Mesodermal cell (in vitro differentiated cells): ENCODE results near the gene HAUS1.

Source experiments
- H3K27ac ChIP-seq: 2 replicates; pipeline ENCODE4 v1.7.0; 2013; ENCODE audit warnings: mild to moderate bottlenecking, low read depth, low read length, moderate library complexity; ENCODE audit not compliant: severe bottlenecking
- H3K36me3 ChIP-seq: 2 replicates; pipeline ENCODE4 v1.7.1; 2013; ENCODE audit warnings: mild to moderate bottlenecking, low read length, moderate library complexity; ENCODE audit not compliant: control insufficient read depth, insufficient read depth
- H3K4me1 ChIP-seq: one replicate; pipeline ENCODE4 v1.7.1; 2013; ENCODE audit warnings: mild to moderate bottlenecking, low read length; ENCODE audit not compliant: insufficient read depth, control insufficient read depth, poor library complexity, severe bottlenecking
- H3K4me3 ChIP-seq: 2 replicates; pipeline ENCODE4 v1.7.0; 2013; ENCODE audit warnings: low read length, control low read depth, mild to moderate bottlenecking; ENCODE audit not compliant: insufficient read depth, poor library complexity, severe bottlenecking; ENCODE audit errors: extremely low read depth
- H3K9me3 ChIP-seq: 2 replicates; pipeline ENCODE4 v1.7.1; 2013; ENCODE audit warnings: mild to moderate bottlenecking, low read length, moderate library complexity; ENCODE audit not compliant: control insufficient read depth
- WGBS, 2 experiments: methylation state at CpG; one replicate each; pipeline ENCODE4 v1.1.5; 2013; ENCODE audit warnings: missing lambda C conversion rate in 2 of 2; ENCODE audit not compliant: insufficient coverage in 2 of 2; 5-methylcytosine and 5-hydroxymethylcytosine counted together

The HAUS1 gene

GRCh38 chr18:46167971-46168370 is 63.8 kb downstream of the HAUS1 start:
- no peaks in the 10 kb centered on the region for H3K36me3 ChIP-seq
- WGBS, 2 experiments = 84% methylated on average over 7 to 9 of the region's 9 CpGs
- no peak overlapping the region for H3K4me3 ChIP-seq
- no peaks in the 10 kb centered on the region for H3K9me3 ChIP-seq
- H3K27ac ChIP-seq = no peak overlapping the region
- H3K4me1 ChIP-seq = peaks cover 9% of the 10 kb centered on the region

- 77 to 85% methylated on average over 6 of the region's 6 CpGs for WGBS, 2 experiments
- H3K36me3 ChIP-seq = no peaks in the 10 kb centered on the region
- H3K27ac ChIP-seq = peak overlapping the region; percentile 67
- H3K9me3 ChIP-seq = no peaks in the 10 kb centered on the region
- H3K4me1 ChIP-seq = peaks cover 9% of the 10 kb centered on the region
- H3K4me3 ChIP-seq = no peak overlapping the region
These were observed 65.3 kb downstream of the HAUS1 start for GRCh38 chr18:46169464-46169941.

- Histone ChIP-seq H3K27ac (no peak overlapping the region), H3K9me3 (no peaks in the 10 kb centered on the region), H3K36me3 (peaks cover 3% of the 10 kb centered on the region), H3K4me1 (peaks cover 14% of the 10 kb centered on the region), H3K4me3 (no peak overlapping the region)
- WGBS, 2 experiments = 88 to 93% methylated on average over 3 of the region's 4 CpGs
These were observed 67.1 kb downstream of the HAUS1 start for GRCh38 chr18:46171331-46171730.

GRCh38 chr18:46173393-46174341 is 69.5 kb downstream of the HAUS1 start:
- peaks cover 14% of the 10 kb centered on the region for H3K4me1 ChIP-seq
- peaks cover 3% of the 10 kb centered on the region for H3K36me3 ChIP-seq
- H3K27ac ChIP-seq = peak overlapping the region; percentile 97
- H3K4me3 ChIP-seq = peak overlapping the region; percentile 88
- H3K9me3 ChIP-seq = no peaks in the 10 kb centered on the region
- 0 to 1% methylated on average over 75 to 91 of the region's 95 CpGs for WGBS, 2 experiments

- Histone ChIP-seq H3K9me3 (no peaks in the 10 kb centered on the region), H3K4me3 (peak overlapping the region; percentile 88), H3K36me3 (peaks cover 3% of the 10 kb centered on the region), H3K27ac (peak overlapping the region; percentile 97), H3K4me1 (peaks cover 9% of the 10 kb centered on the region)
- 1% methylated on average over 54 to 61 of the region's 67 CpGs for WGBS, 2 experiments
These were observed 70.3 kb downstream of the HAUS1 start for GRCh38 chr18:46174342-46175041.

GRCh38 chr18:46176001-46176400 is 71.8 kb downstream of the HAUS1 start:
- Histone ChIP-seq H3K4me3 (no peak overlapping the region), H3K36me3 (peaks cover 8% of the 10 kb centered on the region), H3K4me1 (peaks cover 5% of the 10 kb centered on the region), H3K27ac (no peak overlapping the region), H3K9me3 (no peaks in the 10 kb centered on the region)
- 92% methylated on average over 2 of the region's 3 CpGs; no CpG with 5 or more reads in 1 of the 2 experiments for WGBS, 2 experiments
